K562 (cell line): ENCODE measurements around the gene FRG1. TPM values are rescaled to one million over a fixed set of nuclear protein-coding genes. Genes with fewer than 3 reads are reported as not detected.

Experiments used
- ATF7 ChIP-seq: fragments of 450-650 bp; IDR thresholded peaks from 2 replicates; pipeline ENCODE4 v1.7.1; 2014; ENCODE audit warnings: mild to moderate bottlenecking, moderate library complexity
- CTBP1 ChIP-seq: fragments of 450-650 bp; IDR thresholded peaks from 2 replicates; pipeline ENCODE4 v1.6.1; 2016; ENCODE audit warnings: borderline replicate concordance
- FIP1L1 ChIP-seq: fragments of 200-400 bp; formaldehyde crosslinking; IDR thresholded peaks from 2 replicates; pipeline ENCODE4 v1.6.1; 2018; ENCODE audit warnings: mild to moderate bottlenecking, low read depth, low read length; ENCODE audit not compliant: poor library complexity, severe bottlenecking
- MTF1 ChIP-seq: fragments of 250-450 bp; sonication (Bioruptor Pico); IDR thresholded peaks from 2 replicates; pipeline ENCODE4 v1.9.0; 2021; ENCODE audit warnings: moderate library complexity, mild to moderate bottlenecking, inconsistent platforms, borderline replicate concordance
- PHB2 ChIP-seq: fragments of 450-650 bp; IDR thresholded peaks from 2 replicates; pipeline ENCODE4 v1.6.1; 2017; ENCODE audit warnings: low read depth
- PURB ChIP-seq: sonication (generic); formaldehyde crosslinking; IDR thresholded peaks from 2 replicates; pipeline ENCODE4 v1.9.0; 2021; ENCODE audit warnings: low read depth, mild to moderate bottlenecking, missing genetic modification reagents
- RBM34 ChIP-seq: fragments of 200-400 bp; formaldehyde crosslinking; IDR thresholded peaks from 2 replicates; pipeline ENCODE4 v1.6.1; 2018; ENCODE audit warnings: low read length, borderline replicate concordance; ENCODE audit not compliant: insufficient read depth
- SMARCB1 ChIP-seq: IDR thresholded peaks from 2 replicates; pipeline ENCODE4 v1.6.1; 2011; ENCODE audit warnings: improper control_type of control experiment, low read depth; ENCODE audit not compliant: insufficient read length
- ZNF785 ChIP-seq: fragments of 250-450 bp; sonication (Bioruptor Pico); IDR thresholded peaks from 2 replicates; pipeline ENCODE4 v1.4.0; 2020; ENCODE audit warnings: mild to moderate bottlenecking
- polyA plus RNA-seq, 8 experiments: library from polyadenylated mRNA; depleted of rRNA in 4 of 8; stranded (reverse) in 5 of 8; unstranded in 3 of 8; fragments of >200 nt; fragmentation: Nextera tagmentation in 2 of 8; fragmentation: Illumina TruSeq in 1 of 8; extraction: Ambion mirVana in 2 of 8; extraction: Trizol in 1 of 8; gene quantifications; 2 replicates each; pipeline versions ENCODE4 v1.2.1 to v1.2.3, GENCODE V29; 2011 to 2014; ENCODE audit warnings: inconsistent platforms in 1 of 8, missing spikeins in 1 of 8
- total RNA-seq, 7 experiments: library from RNA; depleted of rRNA in 6 of 7; stranded (reverse); fragments of >200 nt in 6 of 7; fragmentation: Illumina TruSeq in 2 of 7; extraction: Trizol in 2 of 7; gene quantifications; 2 replicates each; pipeline versions ENCODE4 v1.2.1 to v1.2.3, GENCODE V29; 2011 to 2021; ENCODE audit warnings: low replicate concordance in 1 of 7
- TF ChIP-seq, protein P1 (sequence below): fragments of 200-600 bp; sonication (generic); IDR thresholded peaks from one replicate; pipeline ENCODE4 v1.6.1; 2012; ENCODE audit warnings: mild to moderate bottlenecking, low read depth, low read length, inconsistent platforms
- TF ChIP-seq, protein P2 (sequence below): sonication (generic); formaldehyde crosslinking; IDR thresholded peaks from 2 replicates; pipeline ENCODE4 v1.8.0; 2022; ENCODE audit warnings: missing genetic modification reagents, mild to moderate bottlenecking, moderate library complexity, borderline replicate concordance
- TF ChIP-seq, protein P3 (sequence below): fragments of 450-650 bp; IDR thresholded peaks from one replicate; pipeline ENCODE4 v1.6.1; 2018; ENCODE audit warnings: mild to moderate bottlenecking, moderate library complexity; ENCODE audit not compliant: partially characterized antibody

The FRG1 gene
- total and polyA plus RNA-seq, 9 of the 15 experiments (the other 6 are each of a cell fraction or from before 2014, with no cell fraction given) = 36.4 to 203 (median 112) TPM

DNA sequence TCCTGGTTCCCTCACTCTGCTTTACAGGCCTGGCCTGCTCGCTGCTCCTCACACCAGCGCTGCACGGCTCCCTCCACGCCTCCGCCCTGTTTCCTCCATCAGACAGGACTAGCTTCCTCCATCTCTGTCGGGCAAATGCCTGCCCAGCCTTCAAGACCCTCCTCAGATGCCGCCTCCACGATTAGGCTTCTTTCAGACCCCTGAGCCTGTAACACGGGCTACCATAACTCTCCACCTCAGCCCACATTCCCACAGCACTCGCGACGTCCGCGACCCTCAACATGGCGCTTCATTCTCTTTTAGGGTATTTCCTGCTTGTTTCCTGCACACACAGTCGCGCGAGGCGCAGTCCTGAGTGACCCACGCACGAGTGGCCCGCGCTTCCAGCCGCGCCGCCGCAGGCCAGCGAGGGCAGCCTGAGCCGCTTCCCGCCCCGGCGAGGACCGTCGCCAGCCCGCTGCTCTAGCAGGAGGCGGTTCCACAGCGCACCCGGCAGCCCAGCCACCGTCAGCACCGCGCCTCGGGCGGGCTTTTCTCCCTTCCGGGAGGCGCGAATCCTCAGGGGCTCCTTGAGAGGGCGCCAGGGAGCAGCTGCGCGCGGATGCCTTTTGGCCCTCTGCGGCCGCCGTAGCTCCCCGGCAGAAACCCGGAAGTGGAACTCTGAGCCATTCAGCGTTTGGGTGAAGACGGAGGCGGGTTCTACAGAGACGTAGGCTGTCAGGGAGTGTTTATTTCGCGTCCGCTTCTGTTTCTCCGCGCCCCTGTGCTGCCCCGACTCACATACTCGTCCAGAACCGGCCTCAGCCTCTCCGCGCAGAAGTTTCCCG lies at the start of gene FRG1 (continued):
- TF ChIP-seq, protein P1, sequence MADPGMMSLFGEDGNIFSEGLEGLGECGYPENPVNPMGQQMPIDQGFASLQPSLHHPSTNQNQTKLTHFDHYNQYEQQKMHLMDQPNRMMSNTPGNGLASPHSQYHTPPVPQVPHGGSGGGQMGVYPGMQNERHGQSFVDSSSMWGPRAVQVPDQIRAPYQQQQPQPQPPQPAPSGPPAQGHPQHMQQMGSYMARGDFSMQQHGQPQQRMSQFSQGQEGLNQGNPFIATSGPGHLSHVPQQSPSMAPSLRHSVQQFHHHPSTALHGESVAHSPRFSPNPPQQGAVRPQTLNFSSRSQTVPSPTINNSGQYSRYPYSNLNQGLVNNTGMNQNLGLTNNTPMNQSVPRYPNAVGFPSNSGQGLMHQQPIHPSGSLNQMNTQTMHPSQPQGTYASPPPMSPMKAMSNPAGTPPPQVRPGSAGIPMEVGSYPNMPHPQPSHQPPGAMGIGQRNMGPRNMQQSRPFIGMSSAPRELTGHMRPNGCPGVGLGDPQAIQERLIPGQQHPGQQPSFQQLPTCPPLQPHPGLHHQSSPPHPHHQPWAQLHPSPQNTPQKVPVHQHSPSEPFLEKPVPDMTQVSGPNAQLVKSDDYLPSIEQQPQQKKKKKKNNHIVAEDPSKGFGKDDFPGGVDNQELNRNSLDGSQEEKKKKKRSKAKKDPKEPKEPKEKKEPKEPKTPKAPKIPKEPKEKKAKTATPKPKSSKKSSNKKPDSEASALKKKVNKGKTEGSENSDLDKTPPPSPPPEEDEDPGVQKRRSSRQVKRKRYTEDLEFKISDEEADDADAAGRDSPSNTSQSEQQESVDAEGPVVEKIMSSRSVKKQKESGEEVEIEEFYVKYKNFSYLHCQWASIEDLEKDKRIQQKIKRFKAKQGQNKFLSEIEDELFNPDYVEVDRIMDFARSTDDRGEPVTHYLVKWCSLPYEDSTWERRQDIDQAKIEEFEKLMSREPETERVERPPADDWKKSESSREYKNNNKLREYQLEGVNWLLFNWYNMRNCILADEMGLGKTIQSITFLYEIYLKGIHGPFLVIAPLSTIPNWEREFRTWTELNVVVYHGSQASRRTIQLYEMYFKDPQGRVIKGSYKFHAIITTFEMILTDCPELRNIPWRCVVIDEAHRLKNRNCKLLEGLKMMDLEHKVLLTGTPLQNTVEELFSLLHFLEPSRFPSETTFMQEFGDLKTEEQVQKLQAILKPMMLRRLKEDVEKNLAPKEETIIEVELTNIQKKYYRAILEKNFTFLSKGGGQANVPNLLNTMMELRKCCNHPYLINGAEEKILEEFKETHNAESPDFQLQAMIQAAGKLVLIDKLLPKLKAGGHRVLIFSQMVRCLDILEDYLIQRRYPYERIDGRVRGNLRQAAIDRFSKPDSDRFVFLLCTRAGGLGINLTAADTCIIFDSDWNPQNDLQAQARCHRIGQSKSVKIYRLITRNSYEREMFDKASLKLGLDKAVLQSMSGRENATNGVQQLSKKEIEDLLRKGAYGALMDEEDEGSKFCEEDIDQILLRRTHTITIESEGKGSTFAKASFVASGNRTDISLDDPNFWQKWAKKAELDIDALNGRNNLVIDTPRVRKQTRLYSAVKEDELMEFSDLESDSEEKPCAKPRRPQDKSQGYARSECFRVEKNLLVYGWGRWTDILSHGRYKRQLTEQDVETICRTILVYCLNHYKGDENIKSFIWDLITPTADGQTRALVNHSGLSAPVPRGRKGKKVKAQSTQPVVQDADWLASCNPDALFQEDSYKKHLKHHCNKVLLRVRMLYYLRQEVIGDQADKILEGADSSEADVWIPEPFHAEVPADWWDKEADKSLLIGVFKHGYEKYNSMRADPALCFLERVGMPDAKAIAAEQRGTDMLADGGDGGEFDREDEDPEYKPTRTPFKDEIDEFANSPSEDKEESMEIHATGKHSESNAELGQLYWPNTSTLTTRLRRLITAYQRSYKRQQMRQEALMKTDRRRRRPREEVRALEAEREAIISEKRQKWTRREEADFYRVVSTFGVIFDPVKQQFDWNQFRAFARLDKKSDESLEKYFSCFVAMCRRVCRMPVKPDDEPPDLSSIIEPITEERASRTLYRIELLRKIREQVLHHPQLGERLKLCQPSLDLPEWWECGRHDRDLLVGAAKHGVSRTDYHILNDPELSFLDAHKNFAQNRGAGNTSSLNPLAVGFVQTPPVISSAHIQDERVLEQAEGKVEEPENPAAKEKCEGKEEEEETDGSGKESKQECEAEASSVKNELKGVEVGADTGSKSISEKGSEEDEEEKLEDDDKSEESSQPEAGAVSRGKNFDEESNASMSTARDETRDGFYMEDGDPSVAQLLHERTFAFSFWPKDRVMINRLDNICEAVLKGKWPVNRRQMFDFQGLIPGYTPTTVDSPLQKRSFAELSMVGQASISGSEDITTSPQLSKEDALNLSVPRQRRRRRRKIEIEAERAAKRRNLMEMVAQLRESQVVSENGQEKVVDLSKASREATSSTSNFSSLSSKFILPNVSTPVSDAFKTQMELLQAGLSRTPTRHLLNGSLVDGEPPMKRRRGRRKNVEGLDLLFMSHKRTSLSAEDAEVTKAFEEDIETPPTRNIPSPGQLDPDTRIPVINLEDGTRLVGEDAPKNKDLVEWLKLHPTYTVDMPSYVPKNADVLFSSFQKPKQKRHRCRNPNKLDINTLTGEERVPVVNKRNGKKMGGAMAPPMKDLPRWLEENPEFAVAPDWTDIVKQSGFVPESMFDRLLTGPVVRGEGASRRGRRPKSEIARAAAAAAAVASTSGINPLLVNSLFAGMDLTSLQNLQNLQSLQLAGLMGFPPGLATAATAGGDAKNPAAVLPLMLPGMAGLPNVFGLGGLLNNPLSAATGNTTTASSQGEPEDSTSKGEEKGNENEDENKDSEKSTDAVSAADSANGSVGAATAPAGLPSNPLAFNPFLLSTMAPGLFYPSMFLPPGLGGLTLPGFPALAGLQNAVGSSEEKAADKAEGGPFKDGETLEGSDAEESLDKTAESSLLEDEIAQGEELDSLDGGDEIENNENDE = no peak
- peak; percentile 85 for TF ChIP-seq FIP1L1
- TF ChIP-seq PURB (CRISPR knock-in tag) = no peak
- TF ChIP-seq ZNF785 = no peak
- TF ChIP-seq CTBP1 = peak; percentile 80
- no peak for TF ChIP-seq MTF1 (CRISPR knock-in tag)
- no peak for TF ChIP-seq SMARCB1
- TF ChIP-seq, protein P2, sequence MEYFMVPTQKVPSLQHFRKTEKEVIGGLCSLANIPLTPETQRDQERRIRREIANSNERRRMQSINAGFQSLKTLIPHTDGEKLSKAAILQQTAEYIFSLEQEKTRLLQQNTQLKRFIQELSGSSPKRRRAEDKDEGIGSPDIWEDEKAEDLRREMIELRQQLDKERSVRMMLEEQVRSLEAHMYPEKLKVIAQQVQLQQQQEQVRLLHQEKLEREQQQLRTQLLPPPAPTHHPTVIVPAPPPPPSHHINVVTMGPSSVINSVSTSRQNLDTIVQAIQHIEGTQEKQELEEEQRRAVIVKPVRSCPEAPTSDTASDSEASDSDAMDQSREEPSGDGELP (CRISPR knock-in tag) = peak; percentile 80
- TF ChIP-seq, protein P3, sequence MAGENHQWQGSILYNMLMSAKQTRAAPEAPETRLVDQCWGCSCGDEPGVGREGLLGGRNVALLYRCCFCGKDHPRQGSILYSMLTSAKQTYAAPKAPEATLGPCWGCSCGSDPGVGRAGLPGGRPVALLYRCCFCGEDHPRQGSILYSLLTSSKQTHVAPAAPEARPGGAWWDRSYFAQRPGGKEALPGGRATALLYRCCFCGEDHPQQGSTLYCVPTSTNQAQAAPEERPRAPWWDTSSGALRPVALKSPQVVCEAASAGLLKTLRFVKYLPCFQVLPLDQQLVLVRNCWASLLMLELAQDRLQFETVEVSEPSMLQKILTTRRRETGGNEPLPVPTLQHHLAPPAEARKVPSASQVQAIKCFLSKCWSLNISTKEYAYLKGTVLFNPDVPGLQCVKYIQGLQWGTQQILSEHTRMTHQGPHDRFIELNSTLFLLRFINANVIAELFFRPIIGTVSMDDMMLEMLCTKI = no peak
- TF ChIP-seq ATF7 = peak; percentile 87
- 0 out of 2 replicates have a peak, but pooled peaks have one; percentile 42 for TF ChIP-seq RBM34
- no peak for TF ChIP-seq PHB2
